Measurements from ENCODE around the gene KRTAP9-6.
"Not testable (repeated sequence)": the region's sequence is repeated elsewhere in the genome, so short reads cannot be mapped to it uniquely, and the experiment has no call there.

Gene KRTAP9-6

GRCh38 chr17:41275648-41276190 is 10.5 kb downstream of the KRTAP9-6 start, which contains the start of gene KRTAP9-7:
Gene KRTAP9-7, plus strand, starts transcription at chr17:41275698. Its CDS starts 0 bp downstream, at chr17:41275698.
- not testable (repeated sequence) for H3K27ac ChIP-seq (ENCODE audit: low read depth, low read length); H3K9me3 ChIP-seq (ENCODE audit: low read length); H3K4me1 ChIP-seq (ENCODE audit: insufficient read depth, low read length); H3K36me3 ChIP-seq (ENCODE audit: insufficient read depth, low read length); H3K9ac ChIP-seq (ENCODE audit: low read length); H3K27me3 ChIP-seq (ENCODE audit: control insufficient read depth in 1 of 2, insufficient read depth in 2 of 2, low read length in 2 of 2); H3K4me3 ChIP-seq (ENCODE audit: low read depth in 1 of 2, low read length in 2 of 2)

GRCh38 chr17:41278176-41278955 is 13.2 kb downstream of the KRTAP9-6 start:
- H3K36me3 ChIP-seq (ENCODE audit: insufficient read depth, low read length): no peaks in the 10 kb centered on the region
- H3K27ac ChIP-seq (ENCODE audit: low read depth, low read length): no peak overlapping the region
- H3K4me3 ChIP-seq (ENCODE audit: low read depth in 1 of 2, low read length in 2 of 2): no peak overlapping the region
- H3K27me3 ChIP-seq (ENCODE audit: control insufficient read depth in 1 of 2, insufficient read depth in 2 of 2, low read length in 2 of 2): no peaks in the 10 kb centered on the region
- H3K9me3 ChIP-seq (ENCODE audit: low read length): no peaks in the 10 kb centered on the region
- H3K4me1 ChIP-seq (ENCODE audit: insufficient read depth, low read length): no peaks in the 10 kb centered on the region
- no peak overlapping the region for H3K9ac ChIP-seq (ENCODE audit: low read length)

GRCh38 chr17:41284043-41284442 is 18.9 kb downstream of the KRTAP9-6 start:
- Histone ChIP-seq H3K27me3 (ENCODE audit: control insufficient read depth in 1 of 2, insufficient read depth in 2 of 2, low read length in 2 of 2) (no peaks in the 10 kb centered on the region), H3K9ac (ENCODE audit: low read length) (no peak overlapping the region), H3K4me1 (ENCODE audit: insufficient read depth, low read length) (no peaks in the 10 kb centered on the region), H3K4me3 (ENCODE audit: low read depth in 1 of 2, low read length in 2 of 2) (no peak overlapping the region), H3K36me3 (ENCODE audit: insufficient read depth, low read length) (no peaks in the 10 kb centered on the region), H3K27ac (ENCODE audit: low read depth, low read length) (no peak overlapping the region), H3K9me3 (ENCODE audit: low read length) (no peaks in the 10 kb centered on the region)

- Histone ChIP-seq H3K27me3 (ENCODE audit: control insufficient read depth in 1 of 2, insufficient read depth in 2 of 2, low read length in 2 of 2) (no peaks in the 10 kb centered on the region), H3K27ac (ENCODE audit: low read depth, low read length) (no peak overlapping the region), H3K9me3 (ENCODE audit: low read length) (no peaks in the 10 kb centered on the region), H3K4me1 (ENCODE audit: insufficient read depth, low read length) (no peaks in the 10 kb centered on the region), H3K36me3 (ENCODE audit: insufficient read depth, low read length) (no peaks in the 10 kb centered on the region), H3K4me3 (ENCODE audit: low read depth in 1 of 2, low read length in 2 of 2) (no peak overlapping the region), H3K9ac (ENCODE audit: low read length) (no peak overlapping the region)
Measured at GRCh38 chr17:41284546-41284945, 19.4 kb downstream of the KRTAP9-6 start.

GRCh38 chr17:41287050-41287449 is 21.9 kb downstream of the KRTAP9-6 start:
- H3K4me1 ChIP-seq (ENCODE audit: insufficient read depth, low read length): no peaks in the 10 kb centered on the region
- no peaks in the 10 kb centered on the region for H3K9me3 ChIP-seq (ENCODE audit: low read length)
- no peak overlapping the region for H3K9ac ChIP-seq (ENCODE audit: low read length)
- H3K27ac ChIP-seq (ENCODE audit: low read depth, low read length): no peak overlapping the region
- no peaks in the 10 kb centered on the region for H3K36me3 ChIP-seq (ENCODE audit: insufficient read depth, low read length)
- no peaks in the 10 kb centered on the region for H3K27me3 ChIP-seq (ENCODE audit: control insufficient read depth in 1 of 2, insufficient read depth in 2 of 2, low read length in 2 of 2)
- no peak overlapping the region for H3K4me3 ChIP-seq (ENCODE audit: low read depth in 1 of 2, low read length in 2 of 2)

- Histone ChIP-seq H3K27me3 (ENCODE audit: control insufficient read depth in 1 of 2, insufficient read depth in 2 of 2, low read length in 2 of 2) (no peaks in the 10 kb centered on the region), H3K4me1 (ENCODE audit: insufficient read depth, low read length) (no peaks in the 10 kb centered on the region), H3K9ac (ENCODE audit: low read length) (no peak overlapping the region), H3K27ac (ENCODE audit: low read depth, low read length) (no peak overlapping the region), H3K9me3 (ENCODE audit: low read length) (no peaks in the 10 kb centered on the region), H3K36me3 (ENCODE audit: insufficient read depth, low read length) (no peaks in the 10 kb centered on the region), H3K4me3 (ENCODE audit: low read depth in 1 of 2, low read length in 2 of 2) (no peak overlapping the region)
Measured at GRCh38 chr17:41294016-41294415, 28.8 kb downstream of the KRTAP9-6 start.

DNA sequence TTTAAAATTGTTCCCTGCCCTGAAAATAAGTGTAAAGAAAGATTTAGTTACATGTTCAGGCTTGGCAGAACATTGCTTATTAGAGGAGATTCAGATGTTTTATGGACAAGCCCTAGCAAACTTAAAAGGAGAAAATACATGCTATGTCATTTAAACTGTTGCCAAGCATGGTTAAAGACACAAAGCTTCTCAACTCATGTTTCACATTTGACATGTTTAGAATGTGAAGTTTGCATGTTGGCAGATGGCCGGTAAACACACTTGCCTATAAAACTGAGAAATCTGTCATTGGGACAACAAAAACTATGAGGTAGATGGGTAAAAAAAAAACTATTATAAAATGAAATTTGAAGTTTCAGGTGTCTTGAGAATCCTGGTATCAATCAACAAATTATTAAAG is 31.7 kb downstream of the KRTAP9-6 start:
- Histone ChIP-seq H3K27me3 (ENCODE audit: control insufficient read depth in 1 of 2, insufficient read depth in 2 of 2, low read length in 2 of 2) (no peaks in the 10 kb centered on the region), H3K9ac (ENCODE audit: low read length) (no peak overlapping the region), H3K36me3 (ENCODE audit: insufficient read depth, low read length) (no peaks in the 10 kb centered on the region), H3K9me3 (ENCODE audit: low read length) (no peaks in the 10 kb centered on the region), H3K4me3 (ENCODE audit: low read depth in 1 of 2, low read length in 2 of 2) (no peak overlapping the region), H3K27ac (ENCODE audit: low read depth, low read length) (no peak overlapping the region), H3K4me1 (ENCODE audit: insufficient read depth, low read length) (no peaks in the 10 kb centered on the region)

DNA sequence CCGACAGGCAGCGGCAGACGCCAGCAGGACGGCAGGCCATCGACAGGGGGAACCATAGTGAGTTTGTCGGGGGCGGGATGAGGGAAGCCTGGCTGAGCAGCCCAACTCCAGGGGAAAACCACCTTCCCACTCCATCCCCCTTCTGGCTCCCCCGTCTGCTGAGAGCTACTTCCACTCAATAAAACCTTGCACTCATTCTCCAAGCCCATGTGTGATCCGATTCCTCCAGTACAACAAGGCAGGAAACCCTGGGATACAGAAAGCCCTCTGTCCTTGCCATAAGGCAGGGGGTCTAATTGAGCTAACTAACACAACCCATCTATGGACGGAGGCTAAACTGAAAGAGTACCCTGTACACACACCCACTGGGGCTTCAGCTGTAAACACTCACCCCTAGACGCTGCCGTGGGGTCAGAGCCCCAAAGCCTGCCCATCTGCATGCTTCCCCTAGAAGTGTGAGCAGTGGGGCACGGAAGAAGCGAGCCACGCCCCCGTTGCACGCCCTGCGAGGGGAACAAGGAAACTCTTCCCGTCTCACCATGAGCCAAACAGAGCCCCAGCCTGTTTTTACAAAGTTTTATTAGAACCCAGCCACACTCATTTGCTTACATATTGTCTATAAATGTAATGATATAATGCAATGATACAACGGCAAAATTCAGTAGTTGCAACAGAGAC is 33.4 kb downstream of the KRTAP9-6 start:
- no peak overlapping the region for H3K27ac ChIP-seq (ENCODE audit: low read depth, low read length)
- no peaks in the 10 kb centered on the region for H3K4me1 ChIP-seq (ENCODE audit: insufficient read depth, low read length)
- H3K36me3 ChIP-seq (ENCODE audit: insufficient read depth, low read length): no peaks in the 10 kb centered on the region
- H3K4me3 ChIP-seq (ENCODE audit: low read depth in 1 of 2, low read length in 2 of 2): no peak overlapping the region
- H3K9ac ChIP-seq (ENCODE audit: low read length): no peak overlapping the region
- H3K9me3 ChIP-seq (ENCODE audit: low read length): no peaks in the 10 kb centered on the region
- no peaks in the 10 kb centered on the region for H3K27me3 ChIP-seq (ENCODE audit: control insufficient read depth in 1 of 2, insufficient read depth in 2 of 2, low read length in 2 of 2)

- Histone ChIP-seq H3K9ac (ENCODE audit: low read length) (no peak overlapping the region), H3K27ac (ENCODE audit: low read depth, low read length) (no peak overlapping the region), H3K36me3 (ENCODE audit: insufficient read depth, low read length) (no peaks in the 10 kb centered on the region), H3K9me3 (ENCODE audit: low read length) (no peaks in the 10 kb centered on the region), H3K27me3 (ENCODE audit: control insufficient read depth in 1 of 2, insufficient read depth in 2 of 2, low read length in 2 of 2) (no peaks in the 10 kb centered on the region), H3K4me3 (ENCODE audit: low read depth in 1 of 2, low read length in 2 of 2) (no peak overlapping the region), H3K4me1 (ENCODE audit: insufficient read depth, low read length) (no peaks in the 10 kb centered on the region)
Measured at GRCh38 chr17:41301204-41301790, 36.1 kb downstream of the KRTAP9-6 start.

DNA sequence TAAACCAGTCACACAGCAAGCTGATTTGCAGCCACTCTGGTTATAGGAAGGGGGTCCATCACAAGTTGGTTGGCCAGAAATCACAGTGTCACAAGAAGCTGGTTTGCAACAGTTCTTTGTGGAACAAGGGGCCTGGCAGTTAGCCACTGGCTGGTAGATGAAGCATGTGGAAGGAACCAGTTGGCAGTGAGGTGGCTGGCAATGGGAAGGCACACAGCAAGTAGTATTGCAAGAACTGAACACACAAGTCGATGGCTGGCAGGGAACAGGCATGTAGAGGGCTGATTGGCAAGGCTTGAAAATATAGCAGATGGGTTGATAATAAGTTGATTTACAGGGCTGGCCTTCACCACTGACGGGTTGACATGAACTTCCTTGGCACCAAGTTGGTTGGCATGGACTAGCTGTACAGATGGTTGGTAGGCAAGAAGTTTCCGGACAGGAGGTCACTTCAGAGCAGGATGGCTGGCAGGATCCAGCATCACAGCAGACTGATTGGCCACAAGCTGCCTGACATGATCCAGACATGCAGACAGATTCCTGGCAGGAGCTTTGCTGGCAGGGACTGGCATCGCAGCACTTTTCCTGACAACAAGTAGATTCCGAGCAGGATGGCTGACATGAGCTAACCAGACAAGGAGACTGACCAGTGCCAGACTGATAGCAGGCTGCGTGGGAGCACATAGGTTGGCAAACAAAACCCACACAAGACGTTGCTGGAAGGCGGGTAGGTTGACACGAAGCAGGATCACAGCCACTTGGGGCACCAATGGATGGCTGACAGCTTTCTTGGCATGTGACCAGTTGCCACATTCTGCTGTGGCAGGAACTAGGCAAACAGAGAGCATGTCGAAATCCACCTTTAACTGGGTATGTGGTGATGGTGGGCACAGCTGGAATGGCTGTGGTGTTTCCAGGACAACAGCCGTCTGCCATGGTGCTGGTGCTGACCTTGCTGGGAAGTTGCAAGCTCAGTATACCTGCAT is 37.0 kb downstream of the KRTAP9-6 start, which contains the start of gene KRTAP29-1:
Gene KRTAP29-1 (minus strand): TSS at position 936 of the 986 bp plus-strand sequence. CDS start 0 bp downstream, at position 936.
- Histone ChIP-seq H3K4me1 (ENCODE audit: insufficient read depth, low read length) (no peaks in the 10 kb centered on the region), H3K27me3 (ENCODE audit: control insufficient read depth in 1 of 2, insufficient read depth in 2 of 2, low read length in 2 of 2) (no peaks in the 10 kb centered on the region), H3K27ac (ENCODE audit: low read depth, low read length) (no peak within 1 kb of the TSS), H3K9ac (ENCODE audit: low read length) (no peak within 1 kb of the TSS), H3K9me3 (ENCODE audit: low read length) (no peaks in the 10 kb centered on the region), H3K4me3 (ENCODE audit: low read depth in 1 of 2, low read length in 2 of 2) (no peak within 1 kb of the TSS), H3K36me3 (ENCODE audit: insufficient read depth, low read length) (no peaks in the 10 kb centered on the region)

Measured in muscle layer of colon (tissue), 2 donors.